ENCODE measurements around the gene CDK16. TPM values are rescaled to one million over a fixed set of nuclear protein-coding genes. Genes with fewer than 3 reads are reported as not detected.

The CDK16 gene
- total and polyA plus RNA-seq, 9 of the 15 experiments (the other 6 are each of a cell fraction or from before 2014, with no cell fraction given): 3.9 to 104 (median 57.5) TPM

DNA sequence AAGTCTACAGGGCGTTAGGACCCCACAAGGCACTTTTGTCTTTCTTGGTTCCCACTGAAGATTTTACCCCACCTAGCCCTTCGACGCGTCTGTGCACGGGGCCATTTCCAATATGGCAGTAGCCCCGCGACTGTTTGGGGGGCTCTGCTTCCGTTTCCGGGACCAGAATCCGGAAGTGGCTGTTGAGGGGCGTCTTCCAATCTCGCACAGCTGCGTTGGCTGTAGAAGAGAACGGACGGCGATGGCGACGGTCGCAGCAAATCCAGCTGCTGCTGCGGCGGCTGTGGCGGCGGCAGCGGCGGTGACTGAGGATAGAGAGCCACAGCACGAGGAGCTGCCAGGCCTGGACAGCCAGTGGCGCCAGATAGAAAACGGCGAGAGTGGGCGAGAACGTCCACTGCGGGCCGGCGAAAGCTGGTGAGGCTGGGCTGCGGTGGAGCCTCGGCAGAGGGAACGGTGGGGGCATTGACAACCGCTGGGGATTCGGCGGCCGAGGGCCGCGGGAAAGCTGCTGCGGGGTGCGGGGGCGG lies 14.4 kb downstream of the CDK16 start, which contains the start of gene USP11 (continued):
- TF ChIP-seq ZFP30 (CRISPR knock-in tag; IDR thresholded peaks at IDR 0.05; ENCODE audit: borderline replicate concordance): no peak
- TF ChIP-seq ZNF347 (CRISPR knock-in tag; IDR thresholded peaks at IDR 0.05; ENCODE audit: low read depth): no peak
- TF ChIP-seq, protein P1, sequence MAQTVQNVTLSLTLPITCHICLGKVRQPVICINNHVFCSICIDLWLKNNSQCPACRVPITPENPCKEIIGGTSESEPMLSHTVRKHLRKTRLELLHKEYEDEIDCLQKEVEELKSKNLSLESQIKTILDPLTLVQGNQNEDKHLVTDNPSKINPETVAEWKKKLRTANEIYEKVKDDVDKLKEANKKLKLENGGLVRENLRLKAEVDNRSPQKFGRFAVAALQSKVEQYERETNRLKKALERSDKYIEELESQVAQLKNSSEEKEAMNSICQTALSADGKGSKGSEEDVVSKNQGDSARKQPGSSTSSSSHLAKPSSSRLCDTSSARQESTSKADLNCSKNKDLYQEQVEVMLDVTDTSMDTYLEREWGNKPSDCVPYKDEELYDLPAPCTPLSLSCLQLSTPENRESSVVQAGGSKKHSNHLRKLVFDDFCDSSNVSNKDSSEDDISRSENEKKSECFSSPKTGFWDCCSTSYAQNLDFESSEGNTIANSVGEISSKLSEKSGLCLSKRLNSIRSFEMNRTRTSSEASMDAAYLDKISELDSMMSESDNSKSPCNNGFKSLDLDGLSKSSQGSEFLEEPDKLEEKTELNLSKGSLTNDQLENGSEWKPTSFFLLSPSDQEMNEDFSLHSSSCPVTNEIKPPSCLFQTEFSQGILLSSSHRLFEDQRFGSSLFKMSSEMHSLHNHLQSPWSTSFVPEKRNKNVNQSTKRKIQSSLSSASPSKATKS (CRISPR knock-in tag; IDR thresholded peaks at IDR 0.05): no peak
- no peak for TF ChIP-seq EWSR1 (IDR thresholded peaks at IDR 0.05; ENCODE audit: borderline replicate concordance, low read depth, partially characterized antibody)
- no peak for TF ChIP-seq XRCC4 (IDR thresholded peaks at IDR 0.05; ENCODE audit: extremely low read depth, insufficient read depth, insufficient read length)
- peak; percentile 40 for TF ChIP-seq TAF1 (IDR thresholded peaks at IDR 0.05; ENCODE audit: control insufficient read depth, extremely low read depth, insufficient read depth, low read length, severe bottlenecking)
- no peak for TF ChIP-seq RBM22 (IDR thresholded peaks at IDR 0.05; ENCODE audit: low read depth, low read length, poor library complexity, severe bottlenecking)
- TF ChIP-seq IFI16 (CRISPR knock-in tag; IDR thresholded peaks at IDR 0.05): no peak
- no peak for TF ChIP-seq ELF2 (CRISPR knock-in tag; IDR thresholded peaks at IDR 0.05)
- TF ChIP-seq NUFIP1 (IDR thresholded peaks at IDR 0.05; ENCODE audit: partially characterized antibody): no peak
- no peak for TF ChIP-seq PTTG1 (tag; IDR thresholded peaks at IDR 0.05; ENCODE audit: low read depth)
- no peak for TF ChIP-seq SIN3A (IDR thresholded peaks at IDR 0.05; ENCODE audit: borderline replicate concordance in 2 of 2, control insufficient read depth in 1 of 2, low read depth in 2 of 2, low read length in 2 of 2)
- TF ChIP-seq HINFP (tag; conservative IDR thresholded peaks at IDR 0.05; ENCODE audit: low read depth): no peak
- TF ChIP-seq RNF2 (IDR thresholded peaks at IDR 0.05): no peak
- no peak for TF ChIP-seq PRMT5 (CRISPR knock-in tag; IDR thresholded peaks at IDR 0.05)
- TF ChIP-seq PTRF (tag; IDR thresholded peaks at IDR 0.05): no peak
- TF ChIP-seq GABPB1 (CRISPR knock-in tag; IDR thresholded peaks at IDR 0.05): peak; percentile 45; the same call in 1 of the 2 replicates
